TTC549 (cell line): Measurements from ENCODE around the gene UBXN7.
"Not testable (repeated sequence)": the region's sequence is repeated elsewhere in the genome, so short reads cannot be mapped to it uniquely, and the experiment has no call there.

Source experiments
- FAIRE-seq: peaks from 2 replicates; lab custom pipeline; 2012; peaks lifted over from hg19 to GRCh38; lab: Jason Lieb, UNC

The UBXN7 gene

DNA sequence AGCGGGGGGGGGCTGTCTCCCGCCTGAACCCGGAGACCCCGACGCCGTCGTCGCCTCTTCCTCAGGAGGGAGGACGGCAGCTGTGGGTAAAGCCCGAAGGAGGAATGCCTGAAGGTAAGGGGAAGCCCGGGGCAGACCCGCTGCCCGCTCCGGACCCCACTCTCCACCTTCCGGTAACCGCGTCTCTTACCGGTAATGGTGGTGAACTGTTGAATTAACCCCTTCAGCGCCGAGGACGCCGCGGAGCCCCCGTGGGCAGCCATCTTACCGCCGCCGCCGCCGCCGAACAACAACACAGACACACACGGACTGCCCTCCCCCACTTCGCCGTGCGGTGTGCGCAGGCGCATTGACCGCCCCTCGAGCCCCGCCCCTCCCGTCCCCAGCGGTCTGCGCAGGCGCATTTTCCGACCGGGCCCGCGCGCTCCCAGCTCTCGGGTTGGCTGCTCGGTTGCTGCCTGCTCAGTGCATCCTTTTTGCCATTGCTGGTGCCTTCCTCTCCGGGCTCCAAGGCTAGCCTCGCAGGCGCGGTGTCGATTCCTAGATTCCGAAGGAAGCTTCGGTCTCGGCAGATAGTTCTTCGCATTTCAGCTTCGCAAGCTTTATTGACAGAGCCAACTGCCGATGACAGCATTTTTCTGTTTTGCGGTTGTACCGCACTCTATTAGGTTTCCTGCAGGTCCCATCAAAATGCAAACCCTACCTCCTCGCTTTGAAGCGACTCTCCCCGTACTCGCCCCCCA lies at the start of gene UBXN7:
TSS of gene UBXN7 (minus strand) at position 291 of the 743 bp plus-strand sequence. CDS start at position 263, 28 bp downstream.
- FAIRE-seq, result no peak

DNA sequence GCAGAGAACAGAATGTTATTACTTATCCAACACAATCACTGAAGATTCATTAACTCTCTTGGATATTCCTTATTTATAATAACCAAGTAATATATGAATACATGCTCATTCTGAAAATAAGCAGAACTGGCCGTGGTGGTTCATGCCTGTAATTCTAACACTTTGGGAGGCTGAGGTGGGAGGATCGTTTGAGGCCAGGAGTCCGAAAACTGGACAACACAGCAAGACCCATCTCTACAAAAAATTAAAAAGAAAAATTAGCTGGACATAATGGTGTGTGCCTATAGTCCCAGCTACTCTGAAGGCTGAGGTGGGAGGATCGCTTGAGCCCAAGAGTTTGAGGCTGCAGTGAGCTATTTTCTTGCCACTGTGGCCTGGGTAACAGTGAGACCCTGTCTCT lies 45.5 kb upstream of the UBXN7 start:
- no peak for FAIRE-seq

DNA sequence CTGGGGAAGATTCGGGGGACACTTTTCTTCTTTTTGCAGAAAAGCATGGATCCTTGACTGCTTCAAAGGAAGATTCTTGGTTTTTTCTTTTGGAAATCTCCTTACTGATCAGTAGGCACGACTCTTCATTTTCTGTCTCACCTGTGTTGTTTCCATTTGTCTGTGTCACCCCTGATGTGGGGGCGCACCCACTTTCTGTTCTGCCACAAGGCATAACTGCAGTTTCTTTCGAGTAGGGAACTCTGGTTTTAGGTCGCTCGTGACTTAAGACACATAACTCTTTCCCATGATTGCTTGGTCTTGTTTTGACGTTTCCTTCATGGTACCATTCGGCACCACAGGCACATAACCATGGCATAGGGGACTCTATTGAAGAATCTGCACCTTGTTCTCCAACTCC lies 40.1 kb upstream of the UBXN7 start:
- FAIRE-seq, result no peak

DNA sequence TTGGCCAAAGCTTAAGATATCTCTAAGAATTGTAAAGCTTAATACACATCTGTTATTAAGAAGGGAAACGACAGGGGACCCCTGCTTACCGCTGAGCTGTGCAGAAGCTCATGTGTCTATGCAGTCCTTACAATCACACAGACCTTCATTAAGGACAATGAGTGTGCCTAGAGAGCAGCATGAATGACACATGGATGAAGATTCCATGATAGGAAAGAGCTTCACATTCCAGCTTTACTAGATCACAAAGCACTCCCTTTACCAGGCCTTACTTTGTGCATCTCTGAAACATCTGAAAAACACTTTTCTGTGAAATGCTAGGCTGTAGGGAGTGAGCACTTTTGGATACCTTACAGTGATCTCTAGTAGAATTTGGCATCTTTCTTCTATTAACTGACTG lies 39.3 kb upstream of the UBXN7 start:
- FAIRE-seq, result no peak

DNA sequence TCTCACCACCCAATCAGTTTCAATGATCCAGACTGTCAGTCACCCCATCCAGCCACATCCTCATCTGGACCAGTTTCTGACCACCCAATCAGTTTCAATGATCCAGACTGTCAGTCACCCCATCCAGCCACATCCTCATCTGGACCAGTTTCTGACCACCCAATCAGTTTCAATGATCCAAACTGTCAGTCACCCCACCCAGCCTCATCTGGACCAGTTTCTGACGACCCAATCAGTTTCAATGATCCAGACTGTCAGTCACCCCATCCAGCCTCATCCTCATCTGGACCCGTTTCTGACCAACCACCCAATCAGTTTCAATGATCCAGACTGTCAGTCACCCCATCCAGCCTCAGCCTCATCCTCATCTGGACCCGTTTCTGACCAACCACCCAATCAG lies 38.0 kb upstream of the UBXN7 start:
- not testable (repeated sequence) for FAIRE-seq

DNA sequence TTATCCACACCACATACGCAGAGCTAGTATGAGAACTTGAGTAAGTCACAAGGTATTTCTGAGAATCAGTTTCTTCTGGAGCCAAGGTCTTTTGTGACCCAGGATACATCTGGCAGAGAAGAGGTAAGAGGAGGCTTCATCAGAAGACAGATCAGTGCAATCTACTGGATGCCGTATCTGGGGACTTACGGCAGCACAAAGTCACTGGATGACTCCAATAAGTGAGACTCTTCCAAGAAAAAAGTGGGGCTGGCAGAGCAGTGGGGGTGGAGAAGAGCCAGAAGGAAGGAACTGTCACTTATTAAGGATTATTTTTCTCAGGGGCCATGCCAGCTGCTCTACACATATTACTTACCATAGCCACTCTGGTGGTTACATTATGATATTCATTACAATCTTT lies 31.6 kb upstream of the UBXN7 start:
- FAIRE-seq, result no peak

- FAIRE-seq, result no peak
Observed at GRCh38 chr3:196463478-196463756, 31.2 kb upstream of the UBXN7 start.

- not testable (repeated sequence) for FAIRE-seq
Observed at GRCh38 chr3:196462680-196463477, 30.7 kb upstream of the UBXN7 start.

DNA sequence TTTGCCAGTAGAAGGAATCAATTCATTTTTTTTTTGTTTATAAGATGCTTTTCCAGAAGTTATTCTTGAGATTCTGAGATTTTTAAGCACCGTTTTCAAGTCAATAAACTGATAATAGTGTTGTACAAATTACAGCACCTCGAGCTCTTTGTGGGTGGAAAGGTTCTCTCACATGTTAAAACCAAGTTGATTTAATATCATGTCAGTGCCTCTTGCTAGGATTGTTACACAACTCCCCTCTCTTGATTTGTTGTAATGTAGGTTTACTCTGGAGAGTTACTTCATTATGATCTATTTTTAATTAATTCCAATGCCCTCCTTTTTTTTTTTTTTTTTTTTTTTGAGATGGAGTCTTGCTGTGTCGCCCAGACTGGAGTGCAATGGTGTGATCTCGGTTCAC lies 25.8 kb upstream of the UBXN7 start:
- no peak for FAIRE-seq

DNA sequence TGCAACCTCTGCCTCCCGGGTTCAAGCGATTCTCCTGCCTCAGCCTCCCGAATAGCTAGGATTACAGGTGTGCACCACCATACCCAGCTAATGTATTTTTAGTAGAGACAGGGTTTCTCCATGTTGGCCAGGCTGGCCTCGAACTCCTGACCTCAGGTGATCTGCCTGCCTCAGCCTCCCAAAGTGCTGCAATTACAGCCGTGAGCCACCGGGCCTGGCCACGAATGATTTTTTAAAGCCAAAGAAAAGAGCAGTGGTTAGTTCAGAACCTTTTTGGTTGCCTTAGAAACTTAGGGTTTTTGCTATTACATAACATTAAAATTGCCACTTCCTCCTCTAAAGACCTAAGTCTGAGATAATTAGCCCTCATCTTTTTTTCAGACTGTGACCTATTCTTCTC lies 25.2 kb upstream of the UBXN7 start:
- not testable (repeated sequence) for FAIRE-seq

GRCh38 chr3:196454935-196455334 lies 22.7 kb upstream of the UBXN7 start:
- FAIRE-seq, result no peak

- FAIRE-seq, result not testable (repeated sequence)
Observed at GRCh38 chr3:196445391-196445790, 13.2 kb upstream of the UBXN7 start.

- no peak for FAIRE-seq
Observed at GRCh38 chr3:196444500-196444894, 12.3 kb upstream of the UBXN7 start.

DNA sequence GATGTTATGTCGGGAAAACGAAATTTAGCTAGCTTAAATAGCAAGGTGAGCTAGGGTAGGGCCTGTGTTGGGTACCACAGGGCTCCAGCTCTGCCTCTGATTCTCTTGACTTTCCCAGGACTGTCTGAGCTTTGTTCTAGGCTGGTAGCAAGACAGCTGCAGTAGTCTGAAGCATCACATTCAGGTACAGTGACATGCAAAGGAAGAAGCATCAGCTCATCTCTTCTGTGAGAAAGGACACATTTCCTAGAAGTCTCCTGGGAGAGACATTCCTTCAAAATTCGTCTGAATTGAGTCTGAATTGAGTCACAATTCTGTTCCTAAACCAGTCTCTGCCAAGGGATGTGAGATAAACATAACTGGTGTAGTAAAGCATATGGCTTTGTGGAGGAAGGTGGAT lies 8.5 kb upstream of the UBXN7 start:
- FAIRE-seq, result no peak

GRCh38 chr3:196440041-196440537 lies 7.9 kb upstream of the UBXN7 start:
- no peak for FAIRE-seq

DNA sequence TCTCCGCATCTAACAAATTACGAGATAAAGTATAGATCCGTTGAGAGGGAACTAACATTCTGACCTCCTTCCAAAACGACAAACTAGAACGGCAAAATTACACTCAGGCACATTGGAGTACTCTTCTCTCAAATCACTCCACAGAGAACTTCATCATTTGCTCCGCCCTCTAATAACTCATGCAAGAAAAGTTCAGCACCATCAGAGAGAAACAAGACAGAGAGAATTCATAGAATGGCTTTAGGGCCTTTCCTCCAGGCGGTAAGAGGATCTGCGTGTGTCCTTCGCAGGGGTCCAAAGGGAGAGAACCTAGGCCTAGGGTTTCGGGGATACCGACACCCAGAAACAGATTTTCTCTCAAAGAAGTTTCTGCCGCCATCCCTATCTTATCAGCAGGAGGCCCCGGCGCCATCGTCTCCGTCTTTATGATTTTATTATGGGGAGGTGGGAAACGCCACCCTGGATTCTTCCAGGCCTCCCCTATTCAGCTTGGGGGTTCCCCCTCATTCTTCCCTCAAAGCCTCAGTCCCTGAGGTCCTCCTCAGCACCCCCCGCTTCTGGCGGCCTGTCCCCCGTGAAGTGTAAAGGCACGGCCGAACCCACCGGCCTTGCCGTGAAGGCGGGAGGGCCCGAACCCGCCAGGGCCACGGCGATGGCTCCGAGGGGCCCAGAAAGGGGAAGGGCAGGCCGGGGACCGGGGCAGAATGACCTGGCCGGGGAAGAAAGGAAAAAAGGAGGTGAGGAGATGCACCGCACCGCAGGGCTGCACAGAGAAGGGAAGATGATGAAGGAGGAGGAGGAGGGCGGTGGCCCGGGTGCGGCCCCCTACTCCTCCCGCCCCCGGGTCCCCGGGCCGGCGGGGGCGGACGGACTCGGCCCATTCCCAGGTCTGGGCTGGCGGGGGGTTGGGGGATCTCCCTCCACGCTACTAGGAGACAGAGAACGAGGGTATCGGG lies 768 bp downstream of the UBXN7 start:
- no peak for FAIRE-seq

- FAIRE-seq, result no peak
Observed at GRCh38 chr3:196428041-196428440, 4.2 kb downstream of the UBXN7 start.

DNA sequence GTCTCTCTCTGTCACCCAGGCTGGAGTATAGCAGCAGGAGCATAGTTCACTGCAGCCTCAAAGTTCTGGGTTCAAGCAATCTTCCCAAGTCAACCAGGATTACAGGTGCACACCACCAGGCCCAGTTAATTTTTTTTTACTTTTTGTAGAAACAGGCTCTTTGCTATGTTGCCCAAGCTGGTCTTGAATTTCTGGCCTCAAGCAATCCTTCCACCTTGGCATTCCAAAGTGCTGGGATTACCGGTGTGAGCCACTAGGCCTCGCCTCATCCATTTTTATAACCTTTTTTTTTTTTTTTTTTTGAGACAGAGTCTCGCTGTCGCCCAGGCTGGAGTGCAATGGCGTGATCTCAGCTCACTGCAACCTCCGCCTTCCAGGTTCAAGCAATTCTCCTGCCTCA lies 7.8 kb downstream of the UBXN7 start:
- not testable (repeated sequence) for FAIRE-seq

DNA sequence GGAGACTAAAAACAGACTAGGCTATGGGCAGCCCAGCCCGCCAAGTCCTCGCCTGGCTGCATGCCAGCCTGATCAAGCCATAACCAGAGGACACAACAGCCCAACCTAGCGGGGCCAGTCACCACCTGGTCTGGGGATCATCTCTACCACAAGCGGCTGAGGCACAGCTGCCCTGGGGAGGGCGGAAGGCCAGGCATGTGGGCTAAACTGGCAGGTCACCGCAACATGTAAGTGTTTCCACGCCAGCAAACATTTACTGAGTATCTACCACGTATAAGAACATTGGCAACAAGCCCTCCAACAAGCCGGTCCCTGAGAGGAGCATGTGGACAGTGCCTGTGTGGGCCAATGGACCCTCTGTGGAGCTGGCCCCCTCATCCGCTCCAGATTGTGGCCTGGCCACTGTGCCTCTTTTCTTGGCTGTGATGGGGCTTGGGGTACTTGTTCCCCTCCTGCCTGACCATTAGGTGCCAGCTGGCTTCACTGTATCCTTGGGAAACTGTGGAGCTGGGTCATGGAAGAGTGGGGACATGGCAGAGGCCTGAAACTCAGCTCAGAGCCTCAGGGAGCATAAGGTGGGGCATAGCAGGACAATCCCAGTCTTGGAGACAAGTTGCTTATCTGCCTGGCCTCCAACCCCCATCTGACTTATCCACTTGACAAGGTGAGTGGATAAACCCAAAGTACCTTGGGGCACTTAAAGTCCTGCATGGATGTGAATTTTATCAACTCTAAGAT lies 9.0 kb downstream of the UBXN7 start:
- FAIRE-seq, result no peak

- not testable (repeated sequence) for FAIRE-seq
Observed at GRCh38 chr3:196421668-196422067, 10.6 kb downstream of the UBXN7 start.

GRCh38 chr3:196419386-196419785 lies 12.8 kb downstream of the UBXN7 start:
- no peak for FAIRE-seq

GRCh38 chr3:196418601-196419000 lies 13.6 kb downstream of the UBXN7 start:
- no peak for FAIRE-seq
